DND-41 (cell line): ENCODE measurements around the gene ST3GAL4.

Source experiments
- ATAC-seq: fragments of 200-7000 bp; cut with Tn5 transposase; 3 replicates; pipeline ENCODE4 v1.9.1; 2021; ENCODE audit warnings: low read depth; ENCODE audit not compliant: insufficient read depth
- DNase-seq: peaks from one replicate; pipeline ENCODE4 v3.0.0-alpha.2; 2020
- H2AFZ ChIP-seq: 2 replicates; pipeline ENCODE4 v1.6.0; 2012; ENCODE audit warnings: low read depth, low read length
- H3K27ac ChIP-seq: 2 replicates; pipeline ENCODE4 v1.5.1; 2012; ENCODE audit warnings: low read length, inconsistent platforms
- H3K27me3 ChIP-seq: fragments of 200-600 bp; sonication (generic); 2 replicates; pipeline ENCODE4 v1.6.0; 2012; ENCODE audit warnings: low read length, mild to moderate bottlenecking, inconsistent platforms; ENCODE audit not compliant: insufficient read depth, poor library complexity
- H3K36me3 ChIP-seq: 2 replicates; pipeline ENCODE4 v1.5.1; 2012; ENCODE audit warnings: low read length, inconsistent platforms; ENCODE audit not compliant: insufficient read depth
- H3K4me1 ChIP-seq: 2 replicates; pipeline ENCODE4 v1.5.1; 2012; ENCODE audit warnings: mild to moderate bottlenecking, low read length; ENCODE audit not compliant: insufficient read depth
- H3K4me2 ChIP-seq: 2 replicates; pipeline ENCODE4 v1.6.0; 2012; ENCODE audit warnings: mild to moderate bottlenecking, moderate library complexity, low read length, inconsistent platforms; ENCODE audit not compliant: insufficient read depth
- H3K4me3 ChIP-seq, 2 experiments: fragments of 200-600 bp in 1 of 2; shearing (Covaris generic) in 1 of 2; 2 replicates each; pipeline ENCODE4 v1.5.1; 2012 to 2016; ENCODE audit warnings: inconsistent platforms in 2 of 2, low read length in 2 of 2, mild to moderate bottlenecking in 2 of 2, low read depth in 1 of 2, moderate library complexity in 1 of 2
- H3K79me2 ChIP-seq: 2 replicates; pipeline ENCODE4 v1.6.0; 2012; ENCODE audit warnings: low read length, inconsistent platforms; ENCODE audit not compliant: insufficient read depth
- H3K9ac ChIP-seq: 2 replicates; pipeline ENCODE4 v1.6.0; 2012; ENCODE audit warnings: low read depth, mild to moderate bottlenecking, inconsistent platforms, low read length, moderate library complexity
- H3K9me3 ChIP-seq: 2 replicates; pipeline ENCODE4 v1.5.1; 2012; ENCODE audit warnings: low read length, moderate library complexity, mild to moderate bottlenecking, inconsistent platforms; ENCODE audit not compliant: insufficient read depth, severe bottlenecking
- H4K20me1 ChIP-seq: 2 replicates; pipeline ENCODE4 v1.6.0; 2012; ENCODE audit warnings: low read length; ENCODE audit not compliant: insufficient read depth
- CTCF ChIP-seq: IDR thresholded peaks from 2 replicates; pipeline ENCODE4 v1.5.1; 2012; ENCODE audit warnings: borderline replicate concordance, low read length, moderate library complexity, mild to moderate bottlenecking; ENCODE audit not compliant: poor library complexity, severe bottlenecking; ENCODE audit errors: extremely low read depth
- EZH2 ChIP-seq: IDR thresholded peaks from 3 replicates; pipeline ENCODE4 v1.6.1; 2012; ENCODE audit warnings: borderline replicate concordance, low read depth, mild to moderate bottlenecking, moderate library complexity, low read length, inconsistent platforms; ENCODE audit not compliant: severe bottlenecking

The ST3GAL4 gene

GRCh38 chr11:126409620-126409985 is 54.1 kb downstream of the ST3GAL4 start:
- ATAC-seq = no peak
- Histone ChIP-seq H2AFZ (no peak overlapping the region), H3K4me1 (no peaks in the 10 kb centered on the region), H3K9ac (no peak overlapping the region), H3K36me3 (peaks cover 52% of the 10 kb centered on the region), H3K27me3 (no peaks in the 10 kb centered on the region), H3K4me3 (no peak overlapping the region), H3K9me3 (no peaks in the 10 kb centered on the region), H3K79me2 (no peaks in the 10 kb centered on the region), H3K27ac (no peak overlapping the region), H4K20me1 (no peaks in the 10 kb centered on the region), H3K4me2 (no peak overlapping the region)
- TF ChIP-seq CTCF (no peak), EZH2 (no peak)
- DNase-seq = no peak

- Histone ChIP-seq H3K36me3 (peaks cover 61% of the 10 kb centered on the region), H4K20me1 (no peaks in the 10 kb centered on the region), H3K27me3 (no peaks in the 10 kb centered on the region), H3K27ac (no peak overlapping the region), H3K9ac (no peak overlapping the region), H3K4me2 (no peak overlapping the region), H3K4me1 (no peaks in the 10 kb centered on the region), H3K4me3 (no peak overlapping the region), H3K79me2 (no peaks in the 10 kb centered on the region), H3K9me3 (no peaks in the 10 kb centered on the region), H2AFZ (no peak overlapping the region)
- TF ChIP-seq EZH2 (no peak), CTCF (no peak)
- ATAC-seq (no peak), DNase-seq (no peak)
Observed at GRCh38 chr11:126410649-126411048, 55.2 kb downstream of the ST3GAL4 start.

- Histone ChIP-seq H3K27me3 (no peaks in the 10 kb centered on the region), H3K36me3 (peaks cover 63% of the 10 kb centered on the region), H3K4me3 (no peak overlapping the region), H3K9me3 (no peaks in the 10 kb centered on the region), H4K20me1 (no peaks in the 10 kb centered on the region), H2AFZ (no peak overlapping the region), H3K4me2 (no peak overlapping the region), H3K79me2 (no peaks in the 10 kb centered on the region), H3K27ac (no peak overlapping the region), H3K9ac (no peak overlapping the region), H3K4me1 (no peaks in the 10 kb centered on the region)
- TF ChIP-seq CTCF = no peak
- no peak for TF ChIP-seq EZH2
- ATAC-seq (no peak), DNase-seq (no peak)
Observed at GRCh38 chr11:126411971-126412381, 56.5 kb downstream of the ST3GAL4 start.

- Histone ChIP-seq H3K4me1 (no peaks in the 10 kb centered on the region), H3K4me2 (no peak overlapping the region), H3K4me3 (no peak overlapping the region), H3K27ac (no peak overlapping the region), H3K79me2 (no peaks in the 10 kb centered on the region), H2AFZ (no peak overlapping the region), H3K27me3 (no peaks in the 10 kb centered on the region), H4K20me1 (no peaks in the 10 kb centered on the region), H3K36me3 (peaks cover 52% of the 10 kb centered on the region), H3K9ac (no peak overlapping the region), H3K9me3 (no peaks in the 10 kb centered on the region)
- TF ChIP-seq EZH2 (no peak), CTCF (no peak)
- no peak for ATAC-seq
- DNase-seq = no peak
Observed at GRCh38 chr11:126413426-126413825, 57.9 kb downstream of the ST3GAL4 start.
